ENCODE measurements around the gene ATM. TPM values are rescaled to one million over a fixed set of nuclear protein-coding genes. Genes with fewer than 3 reads are reported as not detected.

The ATM gene
- total and polyA plus RNA-seq, 8 donors, result 3.1 to 518 (median 117) TPM

DNA sequence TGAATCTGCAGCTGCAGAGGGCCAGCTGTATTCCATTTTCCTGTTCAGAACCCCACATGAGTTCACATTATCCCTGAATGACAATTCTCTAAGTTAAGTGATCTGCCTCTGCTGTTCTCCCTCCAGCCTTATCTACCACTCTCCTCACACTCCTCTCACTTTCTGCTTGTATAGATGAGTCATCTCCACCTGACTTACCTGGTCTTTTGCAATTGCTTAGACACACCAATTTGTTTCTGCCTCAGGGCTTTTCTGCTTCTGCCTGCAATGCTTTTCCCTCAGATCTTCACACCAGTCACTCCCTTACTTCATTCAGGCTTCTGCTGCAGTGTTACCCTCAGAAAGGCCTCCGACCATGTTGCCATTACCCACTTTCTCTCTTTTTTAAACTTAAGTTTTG is 118.1 kb downstream of the ATM start:
- 92 to 100% (median 96%) methylated on average over 1 of the region's 1 CpG for WGBS, 5 donors
- Histone ChIP-seq H3K4me1 (no peaks in the 10 kb centered on the region), H3K27ac (no peak overlapping the region), H3K9me3 (no peaks in the 10 kb centered on the region), H3K27me3 (no peaks in the 10 kb centered on the region), H3K36me3 (peaks cover 2 to 47% (median 31%) of the 10 kb centered on the region in 4 donors), H3K4me3 (no peak overlapping the region)
- intact Hi-C loops (cut with DNase I; ENCODE audit: low total_unique reads), result no loop called here
- DNase-seq, result peak in 1 of 2 donors; percentile 7
- TF ChIP-seq, protein P1, sequence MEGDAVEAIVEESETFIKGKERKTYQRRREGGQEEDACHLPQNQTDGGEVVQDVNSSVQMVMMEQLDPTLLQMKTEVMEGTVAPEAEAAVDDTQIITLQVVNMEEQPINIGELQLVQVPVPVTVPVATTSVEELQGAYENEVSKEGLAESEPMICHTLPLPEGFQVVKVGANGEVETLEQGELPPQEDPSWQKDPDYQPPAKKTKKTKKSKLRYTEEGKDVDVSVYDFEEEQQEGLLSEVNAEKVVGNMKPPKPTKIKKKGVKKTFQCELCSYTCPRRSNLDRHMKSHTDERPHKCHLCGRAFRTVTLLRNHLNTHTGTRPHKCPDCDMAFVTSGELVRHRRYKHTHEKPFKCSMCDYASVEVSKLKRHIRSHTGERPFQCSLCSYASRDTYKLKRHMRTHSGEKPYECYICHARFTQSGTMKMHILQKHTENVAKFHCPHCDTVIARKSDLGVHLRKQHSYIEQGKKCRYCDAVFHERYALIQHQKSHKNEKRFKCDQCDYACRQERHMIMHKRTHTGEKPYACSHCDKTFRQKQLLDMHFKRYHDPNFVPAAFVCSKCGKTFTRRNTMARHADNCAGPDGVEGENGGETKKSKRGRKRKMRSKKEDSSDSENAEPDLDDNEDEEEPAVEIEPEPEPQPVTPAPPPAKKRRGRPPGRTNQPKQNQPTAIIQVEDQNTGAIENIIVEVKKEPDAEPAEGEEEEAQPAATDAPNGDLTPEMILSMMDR (IDR thresholded peaks at IDR 0.05), result no peak
- no peak for TF ChIP-seq EP300 (IDR thresholded peaks at IDR 0.05)
- no peak for TF ChIP-seq POLR2AphosphoS5 (IDR thresholded peaks at IDR 0.05)
- TF ChIP-seq POLR2A (IDR thresholded peaks at IDR 0.05), result no peak

DNA sequence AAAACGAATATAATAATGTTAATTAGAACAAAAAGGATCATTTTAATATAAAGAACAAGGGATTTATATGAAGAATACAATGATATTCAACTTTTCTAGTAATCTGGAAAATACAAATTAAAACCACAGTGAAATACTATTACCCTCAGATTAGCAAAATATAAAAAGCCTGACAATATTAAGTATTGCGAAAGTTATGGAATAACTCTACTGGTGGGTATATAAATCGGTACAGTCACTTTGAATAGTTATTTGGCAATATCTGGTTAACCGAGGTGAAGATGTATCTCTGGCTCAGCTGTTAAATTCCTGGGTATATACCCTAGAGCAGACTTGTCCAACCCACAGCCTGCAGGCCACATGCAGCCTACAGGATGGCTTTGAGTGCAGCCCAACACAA is 118.8 kb downstream of the ATM start:
- Histone ChIP-seq H3K27ac (no peak overlapping the region), H3K4me3 (no peak overlapping the region), H3K4me1 (no peaks in the 10 kb centered on the region), H3K9me3 (no peaks in the 10 kb centered on the region), H3K36me3 (peaks cover 0 to 47% (median 27%) of the 10 kb centered on the region in 4 donors), H3K27me3 (no peaks in the 10 kb centered on the region)
- intact Hi-C loops (cut with DNase I; ENCODE audit: low total_unique reads), result no loop called here
- DNase-seq, result no peak
- WGBS, 5 donors, result 93 to 96% (median 94%) methylated on average over 4 of the region's 4 CpGs
- TF ChIP-seq, protein P1 (IDR thresholded peaks at IDR 0.05), result no peak
- TF ChIP-seq POLR2AphosphoS5 (IDR thresholded peaks at IDR 0.05) (no peak), EP300 (IDR thresholded peaks at IDR 0.05) (no peak), POLR2A (IDR thresholded peaks at IDR 0.05) (no peak)

DNA sequence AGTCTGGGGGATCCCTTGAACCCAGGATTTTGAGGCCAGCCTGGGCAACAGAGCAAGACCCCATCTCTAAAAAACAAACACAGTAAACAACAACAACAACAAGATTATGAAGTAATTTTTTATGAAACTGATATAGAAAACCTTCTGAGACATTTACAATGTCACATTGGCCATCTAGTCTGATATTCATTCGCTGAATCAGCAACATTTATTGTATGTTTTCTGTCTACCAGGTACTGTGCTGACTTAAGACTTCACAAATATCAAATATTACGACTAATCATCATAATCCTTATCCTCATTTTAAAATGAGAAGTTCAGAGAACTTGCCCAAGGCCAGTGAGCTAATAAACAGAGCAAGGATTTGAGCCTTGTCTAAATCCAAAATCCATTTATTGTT is 120.8 kb downstream of the ATM start:
- 93 to 99% (median 94%) methylated on average over 2 of the region's 2 CpGs for WGBS, 5 donors

DNA sequence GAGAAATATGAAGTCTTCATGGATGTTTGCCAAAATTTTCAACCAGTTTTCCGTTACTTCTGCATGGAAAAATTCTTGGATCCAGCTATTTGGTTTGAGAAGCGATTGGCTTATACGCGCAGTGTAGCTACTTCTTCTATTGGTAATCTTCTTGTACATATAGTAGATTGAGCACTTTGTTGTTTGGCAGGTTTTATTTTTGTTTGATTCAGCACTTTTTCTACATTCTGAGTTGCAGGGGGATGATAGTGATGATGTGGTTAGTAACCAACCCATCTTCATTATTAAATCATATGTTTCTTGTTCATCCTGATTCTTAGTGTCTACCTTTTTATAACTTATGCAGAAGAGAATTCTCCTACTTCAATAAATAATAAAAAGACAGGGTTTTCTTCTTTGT is 122.9 kb downstream of the ATM start:
- no peak for TF ChIP-seq POLR2A (IDR thresholded peaks at IDR 0.05)
- no peak for TF ChIP-seq POLR2AphosphoS5 (IDR thresholded peaks at IDR 0.05)
- TF ChIP-seq EP300 (IDR thresholded peaks at IDR 0.05), result no peak
- TF ChIP-seq, protein P1 (IDR thresholded peaks at IDR 0.05), result no peak
- no peaks in the 10 kb centered on the region for H3K9me3 ChIP-seq
- WGBS, 5 donors, result 95 to 99% (median 97%) methylated on average over 4 of the region's 4 CpGs
- DNase-seq, result no peak
- peaks cover 0 to 62% (median 44%) of the 10 kb centered on the region in 4 donors for H3K36me3 ChIP-seq
- H3K4me1 ChIP-seq, result no peaks in the 10 kb centered on the region
- H3K27me3 ChIP-seq, result no peaks in the 10 kb centered on the region
- H3K27ac ChIP-seq, result no peak overlapping the region
- no peak overlapping the region for H3K4me3 ChIP-seq
- intact Hi-C loops (cut with DNase I; ENCODE audit: low total_unique reads), result no loop called here

More for the DNA sequence above, 120.8 kb downstream of the ATM start:
- TF ChIP-seq, protein P1 (IDR thresholded peaks at IDR 0.05), result no peak
- TF ChIP-seq EP300 (IDR thresholded peaks at IDR 0.05), result no peak
- no peak for TF ChIP-seq POLR2A (IDR thresholded peaks at IDR 0.05)
- no peak for TF ChIP-seq POLR2AphosphoS5 (IDR thresholded peaks at IDR 0.05)
- no peaks in the 10 kb centered on the region for H3K27me3 ChIP-seq
- H3K4me1 ChIP-seq, result no peaks in the 10 kb centered on the region
- H3K36me3 ChIP-seq, result peaks cover 0 to 43% (median 24%) of the 10 kb centered on the region in 4 donors
- intact Hi-C loops (cut with DNase I; ENCODE audit: low total_unique reads), result no loop called here
- H3K9me3 ChIP-seq, result no peaks in the 10 kb centered on the region
- no peak overlapping the region for H3K4me3 ChIP-seq
- no peak for DNase-seq
- no peak overlapping the region for H3K27ac ChIP-seq
